Left lung (tissue), 10 donors: Measurements from ENCODE around the gene MYCN. TPM values are rescaled to one million over a fixed set of nuclear protein-coding genes. Genes with fewer than 3 reads are reported as not detected.

ENCODE experiments used
- ATAC-seq: fragments of 200-7000 bp; cut with Tn5 transposase; one replicate; pipeline ENCODE4 v1.9.1; 2020; ENCODE audit warnings: moderate library complexity
- DNase-seq, 4 donors: peaks; one replicate each; pipeline ENCODE4 v3.0.0-alpha.2; 2013 to 2020
- H3K27ac ChIP-seq, 2 donors: fragments of 200-600 bp; sonication (generic) in 1 of 2; one replicate each; pipeline versions ENCODE4 v1.5.0 to v1.8.0; 2020 to 2021
- H3K27me3 ChIP-seq, 2 donors: fragments of 200-600 bp; sonication (generic) in 1 of 2; one replicate each; pipeline versions ENCODE4 v1.5.0 to v1.8.0; 2020 to 2021
- H3K36me3 ChIP-seq, 2 donors: fragments of 200-600 bp; sonication (generic) in 1 of 2; one replicate each; pipeline versions ENCODE4 v1.5.0 to v1.8.0; 2020 to 2021
- H3K4me1 ChIP-seq, 2 donors: fragments of 200-600 bp; one replicate each; pipeline ENCODE4 v1.8.0; 2021
- H3K4me3 ChIP-seq, 2 donors: fragments of 200-600 bp; sonication (generic) in 1 of 2; one replicate each; pipeline versions ENCODE4 v1.5.0 to v1.8.0; 2020 to 2021; ENCODE audit warnings: mild to moderate bottlenecking in 1 of 2
- H3K9me3 ChIP-seq, 2 donors: fragments of 200-600 bp; sonication (generic) in 1 of 2; one replicate each; pipeline versions ENCODE4 v1.5.0 to v1.8.0; 2020 to 2021
- CTCF ChIP-seq, 2 donors: fragments of 200-600 bp; sonication (generic) in 1 of 2; IDR thresholded peaks; one replicate each; pipeline versions ENCODE4 v1.5.0 to v1.8.0; 2021; ENCODE audit warnings: antibody characterized with exemption in 2 of 2
- intact Hi-C, 2 donors: fragments of 100-400 bp; cut with DNase I; formaldehyde crosslinking; loops; one replicate each; pipeline versions ENCODE4 v1.11.2 to v1.14.2; 2022
- polyA plus RNA-seq, 6 donors: library from polyadenylated mRNA; unstranded; fragments of 120-200 nt; gene quantifications; one replicate each; pipeline ENCODE4 v1.2.1, GENCODE V29; 2013; ENCODE audit not compliant: insufficient read length in 6 of 6
- total RNA-seq, 2 donors: library from RNA; stranded (reverse); fragmentation: NEBNext Ultra II Directional; extraction: Animal tissue kit (Norgen Biotek cat#: 25700); gene quantifications; one replicate each; pipeline ENCODE4 v1.2.1, GENCODE V29; 2021
- donor health status: DM: no; HTN: yes; CAD: no.
- donor health status: DM: no; HTN: no; CAD: no.

Gene MYCN
- total and polyA plus RNA-seq, 8 donors = 0.60 to 22.2 (median 17.8) TPM

DNA sequence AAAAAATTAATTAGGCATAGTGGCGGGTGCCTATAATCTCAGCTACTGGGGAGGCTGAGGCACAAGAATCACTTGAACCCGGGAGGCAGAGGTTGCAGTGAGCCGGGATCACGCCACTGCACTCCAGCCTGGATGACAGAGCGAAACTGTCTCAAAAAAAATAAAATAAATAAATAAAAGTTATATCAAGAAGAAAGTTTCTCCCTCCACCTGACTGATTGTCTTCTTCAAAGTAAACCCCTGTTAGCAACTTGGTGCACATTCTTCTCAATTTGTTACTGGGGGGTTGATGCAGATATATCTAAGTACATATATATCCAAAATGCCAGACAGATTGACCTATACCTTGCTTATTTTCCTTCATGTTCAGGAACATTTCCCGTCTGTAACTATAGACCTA, 5.2 kb upstream of the MYCN start:
- peaks cover 3 to 10% of the 10 kb centered on the region in 2 donors for H3K4me1 ChIP-seq
- ATAC-seq (no peak), DNase-seq (no peak)
- no peaks in the 10 kb centered on the region for H3K9me3 ChIP-seq
- no peak overlapping the region for H3K4me3 ChIP-seq
- peaks cover 15 to 30% of the 10 kb centered on the region in 2 donors for H3K27me3 ChIP-seq
- intact Hi-C loops = no loop called here
- TF ChIP-seq CTCF (IDR thresholded peaks at IDR 0.05) = no peak
- H3K36me3 ChIP-seq = no peaks in the 10 kb centered on the region
- H3K27ac ChIP-seq = no peak overlapping the region

DNA sequence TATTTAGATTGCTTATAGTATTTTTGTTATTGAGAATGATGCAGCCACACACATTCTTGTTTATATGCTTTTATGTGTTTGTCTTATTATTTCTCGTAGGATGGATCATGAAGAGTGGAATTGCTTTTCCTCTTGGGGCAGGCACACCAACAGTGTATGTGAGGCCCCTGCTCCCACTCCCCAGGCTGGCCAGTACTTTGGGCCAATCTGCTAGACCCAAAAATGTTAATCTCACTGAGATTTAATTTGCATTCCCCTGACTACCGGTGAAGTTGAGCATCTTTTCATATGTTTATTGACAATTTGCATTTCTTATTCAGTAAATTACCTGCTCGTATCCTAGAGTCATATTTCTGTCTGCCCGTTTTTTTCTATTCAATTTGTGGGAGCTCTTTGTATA, 4.7 kb upstream of the MYCN start:
- intact Hi-C loops = no loop called here
- H3K9me3 ChIP-seq = no peaks in the 10 kb centered on the region
- H3K4me3 ChIP-seq = no peak overlapping the region
- no peak for ATAC-seq
- H3K27ac ChIP-seq = no peak overlapping the region
- peaks cover 20 to 35% of the 10 kb centered on the region in 2 donors for H3K27me3 ChIP-seq
- DNase-seq = no peak
- H3K36me3 ChIP-seq = no peaks in the 10 kb centered on the region
- peaks cover 8 to 15% of the 10 kb centered on the region in 2 donors for H3K4me1 ChIP-seq
- TF ChIP-seq CTCF (IDR thresholded peaks at IDR 0.05) = no peak

- intact Hi-C loops = no loop called here
- H3K9me3 ChIP-seq = no peaks in the 10 kb centered on the region
- TF ChIP-seq CTCF (IDR thresholded peaks at IDR 0.05) = no peak
- peaks cover 16 to 23% of the 10 kb centered on the region in 2 donors for H3K4me1 ChIP-seq
- H3K27ac ChIP-seq = no peak overlapping the region
- H3K27me3 ChIP-seq = peaks cover 28 to 43% of the 10 kb centered on the region in 2 donors
- H3K4me3 ChIP-seq = no peak overlapping the region
- ATAC-seq (no peak), DNase-seq (no peak)
- no peaks in the 10 kb centered on the region for H3K36me3 ChIP-seq
Measured at GRCh38 chr2:15936277-15937104, 3.9 kb upstream of the MYCN start.

- intact Hi-C loops = no loop called here
- H3K4me1 ChIP-seq = peaks cover 23 to 31% of the 10 kb centered on the region in 2 donors
- H3K36me3 ChIP-seq = no peaks in the 10 kb centered on the region
- ATAC-seq = no peak
- DNase-seq = no peak
- no peak overlapping the region for H3K4me3 ChIP-seq
- no peaks in the 10 kb centered on the region for H3K9me3 ChIP-seq
- H3K27me3 ChIP-seq = peaks cover 35 to 51% of the 10 kb centered on the region in 2 donors
- H3K27ac ChIP-seq = no peak overlapping the region
- TF ChIP-seq CTCF (IDR thresholded peaks at IDR 0.05) = no peak
Measured at GRCh38 chr2:15937105-15937881, 3.1 kb upstream of the MYCN start.
